Neutrophil (primary cell): ENCODE measurements around the gene LAMC1.

ENCODE experiments used
- H3K27ac ChIP-seq: fragments of 200-600 bp; sonication (generic); 2 replicates; pipeline ENCODE4 v1.5.1; 2016; ENCODE audit warnings: mild to moderate bottlenecking, moderate library complexity
- H3K27me3 ChIP-seq: fragments of 200-600 bp; sonication (generic); 2 replicates; pipeline ENCODE4 v1.6.0; 2016; ENCODE audit warnings: mild to moderate bottlenecking
- H3K36me3 ChIP-seq: fragments of 200-600 bp; sonication (generic); 2 replicates; pipeline ENCODE4 v1.5.1; 2017
- H3K4me1 ChIP-seq, 2 experiments: fragments of 200-600 bp in 1 of 2; sonication (generic) in 1 of 2; 1 replicate in 1 of 2; 2 replicates in 1 of 2; pipeline versions ENCODE4 v1.5.1 to v1.6.1; 2013 to 2016; ENCODE audit warnings: low read depth in 1 of 2, low read length in 1 of 2, mild to moderate bottlenecking in 1 of 2, moderate library complexity in 1 of 2; ENCODE audit not compliant: control insufficient read depth in 1 of 2, insufficient read depth in 1 of 2
- H3K4me3 ChIP-seq, 2 experiments: fragments of 200-600 bp in 1 of 2; sonication (generic) in 1 of 2; 1 replicate in 1 of 2; 2 replicates in 1 of 2; pipeline ENCODE4 v1.5.1; 2013 to 2016; ENCODE audit warnings: low read depth in 1 of 2, low read length in 1 of 2, mild to moderate bottlenecking in 1 of 2, moderate library complexity in 1 of 2
- H3K9me3 ChIP-seq: fragments of 200-600 bp; sonication (generic); 2 replicates; pipeline ENCODE4 v1.5.1; 2016
- TF ChIP-seq, protein P1 (sequence below): fragments of 200-600 bp; sonication (generic); IDR thresholded peaks from 2 replicates; pipeline ENCODE4 v1.5.1; 2016; ENCODE audit warnings: antibody characterized with exemption

The LAMC1 gene

DNA sequence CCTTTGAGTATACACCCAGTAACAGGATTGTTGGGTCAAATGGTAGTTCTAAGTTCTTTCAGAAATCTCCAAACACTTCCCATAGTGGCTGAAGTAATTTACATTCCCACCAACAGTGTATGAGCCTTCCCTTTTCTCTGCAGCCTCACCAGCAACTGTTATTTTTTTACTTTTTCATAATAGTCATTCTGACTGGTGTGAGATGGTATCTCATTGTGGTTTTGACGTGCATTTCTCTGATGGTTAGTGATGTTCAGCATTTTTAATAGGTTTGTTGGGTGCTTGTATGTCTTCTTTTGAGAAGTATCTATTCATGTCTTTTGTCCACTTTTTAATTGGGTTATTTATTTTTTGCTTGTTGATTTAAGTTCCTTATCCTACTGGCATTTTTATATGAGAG lies 26.4 kb upstream of the LAMC1 start:
- peaks cover 25% of the 10 kb centered on the region for H3K27me3 ChIP-seq
- no peak overlapping the region for H3K27ac ChIP-seq
- TF ChIP-seq, protein P1, sequence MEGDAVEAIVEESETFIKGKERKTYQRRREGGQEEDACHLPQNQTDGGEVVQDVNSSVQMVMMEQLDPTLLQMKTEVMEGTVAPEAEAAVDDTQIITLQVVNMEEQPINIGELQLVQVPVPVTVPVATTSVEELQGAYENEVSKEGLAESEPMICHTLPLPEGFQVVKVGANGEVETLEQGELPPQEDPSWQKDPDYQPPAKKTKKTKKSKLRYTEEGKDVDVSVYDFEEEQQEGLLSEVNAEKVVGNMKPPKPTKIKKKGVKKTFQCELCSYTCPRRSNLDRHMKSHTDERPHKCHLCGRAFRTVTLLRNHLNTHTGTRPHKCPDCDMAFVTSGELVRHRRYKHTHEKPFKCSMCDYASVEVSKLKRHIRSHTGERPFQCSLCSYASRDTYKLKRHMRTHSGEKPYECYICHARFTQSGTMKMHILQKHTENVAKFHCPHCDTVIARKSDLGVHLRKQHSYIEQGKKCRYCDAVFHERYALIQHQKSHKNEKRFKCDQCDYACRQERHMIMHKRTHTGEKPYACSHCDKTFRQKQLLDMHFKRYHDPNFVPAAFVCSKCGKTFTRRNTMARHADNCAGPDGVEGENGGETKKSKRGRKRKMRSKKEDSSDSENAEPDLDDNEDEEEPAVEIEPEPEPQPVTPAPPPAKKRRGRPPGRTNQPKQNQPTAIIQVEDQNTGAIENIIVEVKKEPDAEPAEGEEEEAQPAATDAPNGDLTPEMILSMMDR = no peak
- H3K36me3 ChIP-seq = no peaks in the 10 kb centered on the region
- no peak overlapping the region for H3K4me3 ChIP-seq
- no peaks in the 10 kb centered on the region for H3K4me1 ChIP-seq
- H3K9me3 ChIP-seq = no peaks in the 10 kb centered on the region

DNA sequence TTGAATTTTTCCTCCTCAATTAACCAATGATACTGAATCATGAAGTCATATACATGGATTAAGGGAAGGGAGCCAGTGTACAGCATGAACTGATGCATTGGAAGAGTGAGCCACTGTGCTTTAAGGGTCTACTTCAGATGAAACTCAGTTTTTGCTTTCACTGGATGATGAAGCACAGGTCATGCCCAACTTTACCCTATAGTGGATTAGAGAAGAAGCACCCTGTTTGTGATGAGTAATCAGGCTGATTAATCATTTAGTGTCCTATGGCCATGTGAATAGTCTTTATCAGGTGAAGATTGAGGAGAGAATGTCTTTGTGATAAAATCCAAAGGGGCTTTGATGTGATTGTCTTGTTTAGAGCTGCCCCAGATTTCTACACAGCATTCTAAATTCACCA lies 24.7 kb upstream of the LAMC1 start:
- no peaks in the 10 kb centered on the region for H3K9me3 ChIP-seq
- no peaks in the 10 kb centered on the region for H3K4me1 ChIP-seq
- H3K27ac ChIP-seq = no peak overlapping the region
- no peaks in the 10 kb centered on the region for H3K36me3 ChIP-seq
- H3K4me3 ChIP-seq = no peak overlapping the region
- H3K27me3 ChIP-seq = peaks cover 30% of the 10 kb centered on the region
- TF ChIP-seq, protein P1 = no peak

DNA sequence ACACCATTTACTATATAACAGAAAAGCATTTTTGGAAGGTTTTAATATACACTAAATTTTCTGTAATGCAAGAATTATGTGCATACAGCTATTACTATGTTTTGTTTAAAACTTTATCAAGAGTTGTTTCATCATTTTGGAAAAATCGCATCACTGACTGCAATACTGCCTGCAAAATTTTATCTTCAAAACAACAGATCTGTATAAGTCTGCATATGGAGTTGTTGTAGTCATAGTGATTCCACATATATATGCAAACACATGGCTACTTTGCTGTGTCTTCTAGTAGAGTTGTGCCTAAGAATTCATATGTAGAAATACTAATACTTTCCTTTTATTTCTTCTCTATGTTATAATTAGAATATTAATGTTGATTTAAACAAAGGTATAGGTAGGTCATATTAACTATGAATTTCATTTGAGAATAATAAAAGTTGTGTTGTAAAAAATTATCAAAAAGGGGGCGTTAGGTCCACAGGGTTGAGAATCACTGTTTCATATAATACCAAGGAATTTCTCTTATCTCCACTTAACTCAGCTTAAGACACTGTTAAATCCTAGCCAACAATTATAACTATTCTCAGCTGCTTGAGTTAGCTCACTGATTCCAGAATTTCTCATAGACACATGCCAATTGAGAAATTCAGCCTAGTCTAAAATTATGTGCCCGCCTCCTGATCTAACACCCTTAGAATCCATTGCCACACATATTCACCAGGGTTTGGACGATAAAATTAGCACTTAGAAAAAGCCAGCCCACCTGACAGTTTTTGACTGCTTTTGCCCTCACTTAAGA lies 22.9 kb upstream of the LAMC1 start:
- Histone ChIP-seq H3K9me3 (no peaks in the 10 kb centered on the region), H3K27me3 (peaks cover 39% of the 10 kb centered on the region), H3K4me3 (no peak overlapping the region), H3K4me1 (no peaks in the 10 kb centered on the region), H3K36me3 (no peaks in the 10 kb centered on the region), H3K27ac (no peak overlapping the region)
- TF ChIP-seq, protein P1 = no peak

DNA sequence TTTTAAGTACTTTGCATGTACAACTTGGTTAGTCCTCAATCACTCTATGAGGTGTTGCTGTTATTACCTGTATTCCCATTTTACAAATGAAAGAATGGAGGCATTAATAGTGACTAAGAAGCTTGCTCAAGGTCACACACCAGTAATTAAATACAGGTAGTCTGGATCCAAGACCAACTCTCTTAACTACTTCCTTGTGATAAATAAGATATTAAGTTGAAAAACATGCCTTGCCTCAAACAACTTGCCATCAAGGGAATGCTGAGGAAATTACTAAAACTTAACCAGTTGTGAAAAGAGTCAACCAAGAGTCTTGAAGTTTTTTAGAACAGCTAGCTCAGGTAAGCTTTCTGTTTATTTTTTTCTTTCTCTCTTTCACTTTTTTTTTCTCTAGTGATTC lies 21.0 kb upstream of the LAMC1 start:
- Histone ChIP-seq H3K4me3 (no peak overlapping the region), H3K36me3 (no peaks in the 10 kb centered on the region), H3K27me3 (peaks cover 44% of the 10 kb centered on the region), H3K9me3 (no peaks in the 10 kb centered on the region), H3K27ac (no peak overlapping the region), H3K4me1 (no peaks in the 10 kb centered on the region)
- TF ChIP-seq, protein P1 = no peak

DNA sequence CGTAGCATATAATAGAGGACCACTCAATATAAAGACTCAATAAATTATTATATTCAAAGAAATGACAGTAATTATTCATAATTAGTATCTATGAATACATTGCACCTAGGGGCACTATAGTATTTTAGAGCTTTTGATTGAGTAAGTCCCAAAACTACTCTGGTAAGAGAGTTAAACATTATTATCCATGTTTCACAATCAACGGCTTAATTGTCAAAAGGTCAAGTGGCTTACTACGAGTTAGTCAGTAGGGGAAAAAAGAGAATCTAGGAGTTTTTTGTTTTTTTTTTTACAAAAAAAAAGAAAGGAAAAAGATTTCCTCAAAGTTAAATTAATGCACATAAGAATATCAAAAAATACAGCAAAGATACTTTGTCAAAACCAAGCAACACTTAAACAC lies 20.4 kb upstream of the LAMC1 start:
- H3K27ac ChIP-seq = no peak overlapping the region
- TF ChIP-seq, protein P1 = no peak
- H3K4me3 ChIP-seq = no peak overlapping the region
- no peaks in the 10 kb centered on the region for H3K9me3 ChIP-seq
- peaks cover 49% of the 10 kb centered on the region for H3K27me3 ChIP-seq
- H3K4me1 ChIP-seq = no peaks in the 10 kb centered on the region
- no peaks in the 10 kb centered on the region for H3K36me3 ChIP-seq
